NCI-H82 treated with DMSO at 0.1 percent for 48 hours (cell line): ENCODE measurements around the gene PRKN.

Experiments used
- DNase-seq: peaks from one replicate; lab custom pipeline; 2025; ENCODE audit not compliant: unreplicated experiment; lab: John Stamatoyannopoulos, UW

The PRKN gene

DNA sequence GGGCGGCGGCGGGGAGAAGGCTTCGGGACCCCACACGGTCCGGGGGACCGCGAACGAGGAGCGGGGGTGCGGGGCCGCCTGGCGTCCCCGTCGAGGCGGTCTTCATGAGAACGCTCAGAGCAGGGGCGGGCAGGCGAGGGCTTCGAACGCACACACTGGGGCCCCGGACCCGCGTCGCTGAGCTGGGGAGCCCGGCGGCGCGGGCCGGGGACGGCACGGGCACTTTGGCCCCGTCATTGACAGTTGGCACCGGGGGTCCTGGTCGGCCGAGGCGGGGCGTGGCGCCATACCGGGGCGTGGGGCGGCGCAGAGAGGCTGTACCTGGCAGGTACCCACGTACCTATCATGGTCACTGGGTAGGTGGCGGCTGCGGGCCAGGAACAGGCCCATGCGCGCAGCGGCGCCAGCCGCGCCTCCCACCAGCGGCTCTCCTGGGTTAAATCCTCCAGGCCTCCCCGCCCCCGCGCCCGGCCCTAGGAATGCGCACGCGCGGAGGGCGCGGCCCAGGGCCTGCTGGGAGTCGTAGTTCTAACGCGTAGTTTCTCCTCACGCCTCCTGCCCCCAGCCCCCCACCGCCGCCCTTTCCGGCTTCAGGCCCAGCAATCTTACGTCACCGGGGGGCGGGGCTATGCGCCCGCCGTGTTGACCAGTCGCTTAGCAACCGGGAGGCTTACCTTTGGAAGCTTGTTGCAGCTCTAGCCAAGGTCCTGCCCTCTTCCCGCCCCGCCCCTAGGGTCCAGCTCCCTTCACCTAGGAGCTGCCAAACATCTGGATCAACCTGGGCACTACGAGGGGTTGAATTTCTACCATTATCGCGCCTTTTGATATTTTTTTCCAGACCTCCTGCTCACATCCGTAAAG lies at the start of gene PRKN, which contains the start of gene PACRG:
Gene PRKN (minus strand): TSS at position 445 of the 861 bp plus-strand sequence.
Gene PACRG (plus strand): TSS at position 653 of the 861 bp plus-strand sequence.
- peak; percentile 98 for DNase-seq

DNA sequence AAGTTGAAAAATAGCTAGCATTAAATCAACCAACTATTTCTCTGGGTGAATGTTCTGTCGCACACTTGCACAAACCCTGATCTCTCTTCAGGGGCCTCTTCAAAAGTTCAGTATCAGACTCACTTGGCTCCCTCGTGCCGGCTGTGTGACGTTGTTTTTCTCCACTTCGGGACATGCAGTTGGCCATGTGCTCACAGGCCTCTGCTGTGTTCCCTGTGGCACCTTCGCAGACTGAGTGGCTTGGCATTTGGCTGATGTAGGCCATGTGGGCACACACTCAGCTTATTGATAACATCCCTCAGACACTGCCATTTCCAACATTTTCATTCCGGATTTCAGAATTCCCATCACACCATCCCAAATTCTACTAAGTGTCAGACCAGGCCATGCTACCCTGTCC lies 49.5 kb upstream of the PRKN start:
- DNase-seq, result no peak

DNA sequence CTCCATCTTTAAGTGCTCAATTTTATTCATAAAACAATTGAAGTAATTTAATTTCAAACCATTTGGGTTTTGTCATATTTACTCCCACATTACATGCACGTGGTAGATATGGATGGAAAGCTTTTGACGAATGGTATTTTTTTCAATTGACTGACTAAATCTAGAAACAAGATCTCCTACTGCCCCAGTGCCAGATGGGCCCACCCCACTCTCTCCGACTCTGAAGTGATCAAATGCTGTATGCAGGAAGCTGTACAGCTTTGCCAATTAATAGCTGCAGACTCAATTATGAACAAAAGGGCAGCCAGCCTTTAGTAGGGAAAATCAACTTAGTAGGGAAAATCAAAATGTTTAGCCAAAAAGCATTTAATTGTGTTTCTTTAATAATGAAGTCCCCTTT lies 46.4 kb upstream of the PRKN start:
- peak; percentile 5 for DNase-seq

DNA sequence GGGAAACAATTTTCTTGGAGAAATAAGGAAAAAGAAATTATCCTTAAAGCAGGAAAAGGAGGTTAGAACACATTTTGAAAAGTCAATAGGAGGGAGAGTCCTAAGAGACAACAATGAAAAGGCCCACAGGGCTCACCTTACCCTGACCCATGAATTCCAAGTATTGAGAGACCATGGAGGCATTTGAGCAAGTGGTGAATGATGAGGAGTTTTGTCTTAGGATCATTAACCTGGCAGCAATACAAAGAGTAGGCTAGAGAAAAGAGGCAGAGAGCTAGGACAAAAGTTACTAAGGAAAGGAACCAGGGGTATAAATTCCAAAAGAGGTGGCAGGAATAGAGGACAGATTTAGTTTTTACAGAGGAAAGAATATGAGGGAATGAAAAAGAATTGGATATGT lies 44.9 kb upstream of the PRKN start:
- no peak for DNase-seq

DNA sequence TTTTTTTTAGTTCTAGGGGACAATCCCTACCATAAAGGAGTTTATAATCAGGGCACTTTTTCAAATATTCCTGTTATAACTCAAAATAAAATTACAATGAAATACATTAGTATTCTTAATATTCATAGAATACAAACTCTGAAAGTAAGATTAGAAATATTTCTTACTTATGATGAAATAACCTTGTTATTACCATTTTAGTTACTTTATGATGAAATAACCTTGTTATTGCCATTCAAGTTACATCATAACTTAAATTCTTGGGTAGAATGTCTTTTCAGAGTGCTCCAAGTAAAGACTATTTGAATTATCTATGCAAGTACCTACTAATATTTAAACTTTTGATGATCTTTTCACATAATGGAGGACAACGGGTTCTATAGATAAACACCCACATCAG lies 43.4 kb upstream of the PRKN start:
- DNase-seq, result no peak

DNA sequence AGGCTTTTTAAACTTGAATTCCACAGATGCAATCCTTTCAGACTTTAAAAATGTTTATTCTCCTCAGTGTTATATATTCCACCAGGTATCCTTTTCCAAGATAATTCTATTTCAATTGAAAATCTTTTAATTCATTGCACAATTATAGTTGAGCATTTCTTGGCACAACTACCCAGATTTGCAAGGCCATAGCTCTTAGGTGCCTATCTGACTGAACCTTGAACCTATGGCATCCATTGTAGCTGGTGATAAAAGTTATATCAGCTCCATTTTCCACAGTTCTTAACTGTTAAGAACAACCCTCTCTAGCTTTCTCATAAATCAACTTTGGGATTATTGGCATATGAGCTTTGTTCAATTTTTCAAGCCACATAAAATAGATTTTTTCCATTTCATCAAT lies 42.6 kb upstream of the PRKN start:
- no peak for DNase-seq

DNA sequence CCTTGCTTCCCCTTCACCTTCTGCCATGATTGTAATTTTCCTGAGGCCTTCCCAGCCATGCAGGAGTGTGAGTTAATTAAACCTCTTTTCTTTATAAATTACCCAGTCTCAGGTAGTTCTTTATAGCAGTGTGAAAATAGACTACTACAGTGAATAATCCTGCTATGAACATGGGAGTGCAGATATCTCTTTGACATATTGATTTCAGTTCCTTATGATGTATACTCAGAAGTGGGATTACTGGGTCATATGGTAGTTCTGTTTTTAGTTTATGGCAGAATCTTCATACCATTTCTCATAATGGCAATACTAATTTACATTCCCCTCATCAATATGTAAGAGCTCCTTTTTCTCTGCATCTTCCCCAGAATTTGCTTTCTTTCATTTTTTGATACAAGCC lies 26.2 kb upstream of the PRKN start:
- no peak for DNase-seq

DNA sequence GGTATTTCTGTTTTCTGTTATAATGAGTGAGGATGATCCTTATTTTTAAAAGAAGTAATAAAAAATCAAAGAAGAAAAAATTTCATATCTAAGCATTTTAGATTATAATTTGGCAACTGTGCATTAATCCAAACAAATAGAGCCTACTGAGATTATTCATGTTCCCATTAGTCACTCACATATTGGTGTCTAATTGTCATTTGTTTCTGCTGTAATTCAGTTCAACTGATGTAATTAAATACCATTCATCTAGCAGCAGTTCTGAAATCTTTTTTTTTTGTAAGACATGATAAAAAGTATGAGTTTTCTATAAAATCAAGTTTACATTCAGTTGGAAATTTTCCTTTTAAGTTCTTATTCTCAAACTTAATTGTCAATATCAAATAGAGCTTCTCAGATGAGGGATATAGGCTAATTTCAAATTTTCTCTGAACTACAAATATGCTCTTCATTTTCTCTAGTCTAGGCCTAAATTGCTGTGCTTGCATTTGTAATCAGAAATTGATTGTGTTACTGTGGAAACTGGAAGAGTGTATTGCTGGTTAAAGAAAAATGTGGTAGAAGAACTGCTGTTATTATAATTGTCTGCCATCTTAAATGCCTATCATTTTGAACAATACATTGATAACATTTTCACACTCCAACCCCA lies 23.8 kb upstream of the PRKN start:
- no peak for DNase-seq

DNA sequence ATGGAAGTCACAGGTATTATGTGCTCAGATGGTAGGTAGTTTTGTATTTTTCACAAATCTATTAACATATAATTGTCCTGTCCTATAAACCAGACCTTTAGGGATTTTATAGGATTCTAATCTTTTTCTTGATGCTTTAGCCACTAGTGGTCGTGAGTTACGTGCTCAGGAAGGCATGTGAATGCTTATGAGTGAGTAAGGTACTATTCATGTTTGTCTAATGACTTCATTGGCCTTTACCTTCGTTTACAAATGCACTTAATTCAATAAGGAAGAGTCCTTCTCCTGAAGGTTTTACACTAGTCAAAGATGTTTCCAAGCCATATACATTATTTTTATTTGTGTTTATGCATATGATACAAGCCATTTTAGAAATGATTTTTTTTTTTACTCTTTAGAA lies 23.2 kb upstream of the PRKN start:
- no peak for DNase-seq

DNA sequence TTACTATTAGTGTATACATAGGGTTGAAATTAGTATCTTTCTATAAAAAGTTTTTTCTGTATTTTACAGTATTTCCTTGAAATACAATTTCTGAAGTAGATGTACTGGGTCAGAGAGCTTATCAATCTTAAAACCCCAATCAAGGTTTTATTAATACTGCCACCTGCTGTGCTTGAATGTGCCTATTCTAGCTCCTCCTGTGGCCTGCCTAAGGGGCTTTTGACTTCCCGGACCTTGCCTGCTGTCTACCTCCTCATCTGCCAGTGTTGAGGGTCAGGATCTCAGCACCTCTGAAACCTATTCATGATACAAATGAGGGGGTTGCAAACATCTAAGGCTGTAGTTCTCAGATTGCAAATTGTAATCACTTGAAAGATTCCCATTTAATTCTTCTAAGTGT lies 9.4 kb upstream of the PRKN start:
- DNase-seq, result peak; percentile 77

DNA sequence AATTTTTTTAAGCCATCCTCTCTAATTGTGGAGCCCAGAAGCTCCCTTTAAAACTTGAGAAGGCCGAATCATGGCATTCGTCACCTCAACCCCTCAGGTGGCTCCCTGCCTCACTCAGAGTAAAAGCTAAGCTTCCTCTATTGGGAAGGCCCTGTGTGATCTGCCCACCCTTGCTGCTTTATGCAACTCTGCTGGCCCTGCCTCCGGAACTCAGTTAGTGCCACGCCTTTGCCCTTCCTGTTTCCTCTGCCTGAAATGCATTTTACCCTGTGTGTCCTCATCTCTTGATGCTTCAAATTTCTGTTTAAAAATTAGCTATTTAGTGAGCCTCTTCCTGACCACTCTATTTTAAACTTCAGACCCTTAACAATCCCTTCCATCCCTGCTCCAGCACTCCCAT lies 5.9 kb upstream of the PRKN start:
- DNase-seq, result no peak

DNA sequence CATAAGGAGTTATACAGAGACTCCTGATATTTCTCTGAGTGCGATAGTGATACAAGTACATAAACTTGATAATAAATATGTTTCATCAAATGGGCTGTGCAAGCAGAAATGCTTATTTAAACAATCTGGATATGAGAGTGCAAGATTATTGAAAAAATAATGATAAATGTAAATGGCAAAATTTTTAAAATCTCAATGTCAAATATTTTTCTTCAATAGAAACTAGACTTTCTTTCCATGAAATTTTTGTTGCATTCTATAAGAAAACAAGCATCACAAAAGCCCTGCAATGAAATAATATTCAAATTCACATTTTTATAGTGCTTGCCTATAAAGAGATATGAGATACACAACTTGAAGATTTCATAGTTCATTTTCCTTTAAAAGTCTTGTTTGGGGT lies 2.9 kb upstream of the PRKN start:
- DNase-seq, result no peak

DNA sequence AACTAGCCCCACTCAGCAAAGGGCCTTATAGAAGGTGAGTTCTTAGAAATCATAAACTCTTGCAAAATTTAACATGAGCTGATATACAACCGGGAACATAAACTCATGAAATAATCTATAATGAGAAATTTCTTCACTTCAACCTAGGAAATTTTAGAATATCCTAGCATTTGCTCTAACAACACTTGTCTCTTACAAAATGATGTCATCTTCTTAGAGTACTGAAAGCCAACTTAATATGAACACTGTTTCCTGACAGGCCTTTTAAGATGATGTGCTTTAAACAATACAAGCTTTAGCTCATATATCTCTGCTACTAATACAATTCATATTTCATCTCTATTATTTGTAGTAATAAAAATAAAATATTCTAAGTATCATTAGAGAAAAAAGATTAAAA lies 1.1 kb upstream of the PRKN start:
- no peak for DNase-seq

DNA sequence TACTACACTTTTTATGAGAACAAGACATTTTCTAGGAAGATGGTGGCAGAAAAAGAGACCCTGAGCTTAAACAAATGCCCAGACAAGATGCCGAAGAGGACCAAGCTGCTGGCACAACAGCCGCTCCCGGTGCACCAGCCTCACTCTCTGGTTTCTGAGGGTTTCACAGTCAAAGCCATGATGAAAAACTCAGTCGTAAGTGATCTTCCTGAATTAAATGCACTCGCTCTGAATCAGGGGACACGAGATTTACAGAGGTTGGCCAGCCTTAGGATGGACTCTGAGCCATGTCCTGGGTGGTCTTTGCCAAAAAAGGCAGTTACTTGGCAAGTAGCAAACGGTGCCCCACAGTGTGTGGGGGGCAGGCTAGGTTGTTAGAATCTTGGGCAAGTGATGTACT lies 631 bp upstream of the PRKN start:
- DNase-seq, result no peak

DNA sequence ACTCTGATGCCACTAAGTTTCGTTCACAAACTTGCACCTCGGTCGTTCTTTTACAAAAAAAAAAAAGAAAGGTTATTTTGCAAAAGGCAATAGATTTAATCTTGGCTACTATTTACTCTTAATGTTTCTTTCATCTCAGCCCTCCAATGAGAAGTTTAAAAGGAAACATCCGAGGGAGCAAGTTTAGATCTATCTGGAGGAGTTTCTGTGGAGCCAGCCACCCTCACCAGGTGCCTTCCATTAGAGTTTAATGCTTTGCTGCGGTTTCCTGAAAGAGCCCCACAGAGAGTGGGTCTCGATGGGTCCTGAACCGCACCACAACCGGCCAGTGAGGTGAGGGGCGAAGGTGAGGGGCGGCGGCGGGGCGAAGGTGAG lies 632 bp downstream of the PRKN start:
- no peak for DNase-seq

DNA sequence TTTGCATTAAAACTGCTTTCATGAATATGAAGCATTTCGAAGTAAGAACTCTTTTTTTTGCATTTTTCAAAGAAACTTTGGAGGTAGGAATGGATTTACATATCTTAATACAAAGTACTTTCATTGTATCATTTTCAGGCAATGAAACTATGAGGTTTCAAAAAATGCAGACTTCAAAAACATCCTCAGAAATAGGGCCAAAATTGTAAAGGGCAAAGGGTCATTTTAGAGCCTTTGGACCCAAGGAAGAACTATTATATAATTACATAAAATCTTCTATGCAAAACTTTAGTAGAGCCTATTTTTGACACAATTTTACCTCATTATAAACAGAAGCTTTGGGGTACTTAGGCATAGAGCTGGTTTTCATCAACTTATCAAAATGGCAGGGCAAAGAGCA lies 4.9 kb downstream of the PRKN start:
- no peak for DNase-seq

DNA sequence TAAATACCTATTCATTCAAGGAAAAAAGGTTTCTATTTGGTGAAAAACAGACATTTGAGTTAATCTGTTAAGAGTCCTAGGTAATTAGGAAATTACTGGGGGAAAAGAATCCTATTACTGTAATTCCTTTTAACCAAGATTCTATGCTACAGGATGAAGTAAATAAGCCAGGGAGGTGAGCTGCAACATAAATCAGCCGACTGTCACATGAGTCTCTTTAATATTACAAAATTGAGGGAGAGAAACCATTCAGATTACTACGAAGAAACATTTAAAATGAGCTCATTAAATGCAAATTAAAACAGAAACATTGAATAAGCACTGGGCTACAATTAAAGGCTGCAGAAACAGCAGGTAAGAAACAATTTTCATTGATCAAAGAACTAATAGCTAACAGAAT lies 5.3 kb downstream of the PRKN start:
- DNase-seq, result peak; percentile 80

DNA sequence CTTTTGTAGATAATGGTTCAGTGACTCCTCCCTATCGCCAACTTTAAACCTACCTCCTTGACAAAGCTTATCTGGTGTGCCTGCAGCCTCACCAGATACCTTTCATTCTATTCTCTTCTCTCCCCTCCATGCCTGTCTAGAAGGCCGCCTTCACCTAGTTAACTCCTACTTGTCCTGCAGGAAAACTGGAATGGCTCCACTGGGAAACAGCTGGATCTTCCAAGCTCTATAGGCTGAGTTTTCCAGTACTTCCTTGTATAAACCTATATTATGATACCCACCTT lies 6.2 kb downstream of the PRKN start:
- no peak for DNase-seq

DNA sequence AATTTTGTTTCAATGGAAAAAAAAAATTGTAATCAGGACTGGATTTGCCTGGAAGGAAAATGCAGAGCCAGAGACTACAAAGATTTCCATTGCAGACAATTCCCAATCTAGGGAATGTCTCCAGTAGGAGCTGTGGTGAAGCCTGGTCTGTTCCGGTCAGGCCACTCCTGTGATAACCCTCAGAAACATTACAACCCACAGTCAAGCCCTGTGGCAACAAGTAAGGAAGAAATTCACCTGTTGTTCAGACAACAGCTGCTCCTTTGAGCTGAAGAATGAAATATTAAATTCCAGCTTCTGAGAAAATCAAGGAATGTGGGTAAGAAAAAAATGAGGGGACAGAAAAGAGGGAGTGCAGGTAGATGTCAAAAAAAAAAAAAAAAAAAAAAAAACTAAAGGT lies 8.0 kb downstream of the PRKN start:
- no peak for DNase-seq

DNA sequence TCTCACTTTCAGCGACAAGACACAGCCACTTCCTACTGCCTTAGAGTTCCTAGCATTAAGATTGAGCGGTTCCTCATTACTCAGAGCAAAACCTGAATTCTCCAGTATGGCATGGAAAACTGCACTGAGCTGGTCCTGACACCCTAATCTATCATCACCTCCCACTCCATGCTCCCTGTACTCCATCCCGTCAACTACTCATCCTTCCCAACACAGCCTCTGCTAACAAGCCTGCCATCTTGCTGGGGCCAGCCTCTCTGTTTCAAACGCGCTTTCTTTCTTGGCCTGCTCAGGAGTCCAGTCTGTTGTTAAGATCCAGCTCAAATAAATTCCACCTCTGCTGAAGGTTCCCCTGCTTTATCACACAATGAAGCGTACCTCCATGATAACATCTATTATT lies 12.0 kb downstream of the PRKN start:
- DNase-seq, result no peak

DNA sequence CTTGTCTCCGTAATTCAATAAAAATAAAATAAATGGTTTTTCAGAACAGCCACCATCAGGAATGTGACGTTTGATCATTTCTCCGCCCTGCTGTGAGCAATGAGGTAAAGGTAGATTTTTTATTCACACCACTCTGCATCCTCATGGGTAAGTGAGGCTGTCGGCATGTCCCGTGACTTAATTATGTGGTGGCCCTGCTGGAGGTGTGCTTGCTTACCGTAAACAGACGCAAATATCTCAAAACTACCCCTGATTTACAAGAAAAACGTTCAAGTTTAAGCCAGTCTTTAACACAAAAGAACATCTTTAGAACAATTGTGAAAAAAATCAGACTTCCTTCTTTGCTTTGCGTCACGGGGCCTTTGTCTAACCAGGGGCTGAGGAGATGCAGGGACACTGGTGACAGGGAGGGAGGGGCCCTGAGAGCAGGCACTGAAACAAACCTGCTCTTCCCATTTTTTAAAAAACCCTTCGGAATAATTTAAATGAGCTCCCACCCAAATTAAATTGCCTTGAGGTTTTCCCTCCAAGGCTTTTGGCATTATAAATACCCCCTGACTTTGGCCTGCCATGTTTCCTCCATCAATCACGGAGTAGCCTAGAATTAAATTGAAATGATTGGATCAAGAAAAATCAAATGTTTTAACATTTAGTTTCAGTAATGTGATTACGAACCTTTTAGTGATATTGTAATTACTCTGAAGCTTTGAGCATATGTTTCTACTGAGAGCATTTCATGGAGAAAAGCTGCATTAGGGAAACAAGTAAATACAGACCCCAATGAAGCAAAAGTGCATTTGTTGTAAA lies 13.4 kb downstream of the PRKN start:
- DNase-seq, result peak; percentile 79

DNA sequence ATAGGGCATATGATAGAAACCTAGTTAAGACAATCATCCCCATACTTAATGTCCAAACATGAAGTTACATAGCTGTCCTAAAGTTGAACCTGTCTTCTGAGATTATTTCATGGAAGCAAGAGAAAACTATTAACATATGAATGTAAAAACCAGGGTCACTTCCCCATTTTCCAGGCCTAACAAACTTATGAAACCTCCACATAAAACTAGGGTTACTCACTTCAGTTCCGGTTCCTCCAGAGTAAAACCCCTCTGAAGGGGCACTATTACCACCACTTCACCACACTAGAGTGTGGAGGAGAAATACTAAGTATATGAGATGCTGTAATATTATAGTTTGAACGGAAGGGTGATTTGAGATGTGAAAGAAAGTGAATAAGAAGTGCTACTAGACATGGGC lies 14.9 kb downstream of the PRKN start:
- DNase-seq, result no peak
